ENCODE measurements around the gene MST1. TPM values are rescaled to one million over a fixed set of nuclear protein-coding genes. Genes with fewer than 3 reads are reported as not detected.

MST1 gene
- polyA plus RNA-seq, 4 donors: 115 to 197 (median 150) TPM

- DNase-seq (ENCODE audit: low read depth in 4 of 4, low spot score in 3 of 4): no peak
Observed at GRCh38 chr3:49681543-49681942, 7.7 kb downstream of the MST1 start.

GRCh38 chr3:49681232-49681522 lies 8.1 kb downstream of the MST1 start:
- DNase-seq (ENCODE audit: low read depth in 4 of 4, low spot score in 3 of 4): no peak

GRCh38 chr3:49680493-49681231 lies 8.6 kb downstream of the MST1 start:
- DNase-seq (ENCODE audit: low read depth in 4 of 4, low spot score in 3 of 4): no peak

GRCh38 chr3:49675912-49676311 lies 13.4 kb downstream of the MST1 start:
- DNase-seq (ENCODE audit: low read depth in 4 of 4, low spot score in 3 of 4): no peak

- DNase-seq (ENCODE audit: low read depth in 4 of 4, low spot score in 3 of 4): no peak
Observed at GRCh38 chr3:49674497-49674983, 14.7 kb downstream of the MST1 start.

DNA sequence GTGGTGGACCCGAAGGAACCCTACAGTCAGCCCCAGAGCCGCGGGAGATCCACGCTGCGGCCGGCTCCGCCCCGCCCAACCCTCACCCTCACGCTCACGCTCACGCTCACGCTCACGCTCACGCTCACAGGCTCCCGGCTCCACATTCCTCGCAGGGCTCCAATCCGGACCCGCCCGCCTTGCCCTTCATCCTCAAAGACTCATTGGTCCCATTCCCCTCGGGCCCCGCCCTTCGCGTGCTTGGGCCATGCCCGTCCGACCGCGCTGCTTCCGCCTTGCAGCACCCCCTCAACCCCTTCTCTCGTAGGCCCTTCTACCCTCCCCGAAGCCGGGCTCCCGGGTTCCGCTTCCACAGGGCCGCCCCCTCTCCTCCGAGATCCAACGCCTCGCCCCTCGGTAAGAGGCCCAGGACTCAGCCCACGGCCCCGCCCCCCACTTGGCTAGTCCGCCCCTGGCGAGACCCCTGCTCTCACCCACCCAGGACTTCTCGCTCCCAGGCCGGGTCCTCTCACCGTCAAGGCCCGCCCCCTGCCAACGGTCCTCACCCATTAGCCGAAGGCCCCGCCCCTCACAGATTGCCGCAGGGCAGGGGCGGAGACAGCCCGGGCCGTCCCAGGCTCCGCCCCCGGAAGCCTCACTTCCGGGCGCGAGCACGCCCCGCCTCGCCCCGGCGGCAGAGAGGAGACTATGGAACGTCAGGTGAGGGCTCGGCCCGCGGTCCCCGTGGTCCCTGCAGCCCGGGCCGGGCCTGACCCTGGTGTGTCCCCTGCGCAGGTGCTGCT lies 15.4 kb downstream of the MST1 start, which contains the start of gene APEH:
TSS of gene APEH (plus strand) at position 637 of the 782 bp plus-strand sequence. CDS start at position 688, 51 bp downstream.
- DNase-seq (ENCODE audit: low read depth in 4 of 4, low spot score in 3 of 4): peak; percentile 88 to 92 (median 90)

DNA sequence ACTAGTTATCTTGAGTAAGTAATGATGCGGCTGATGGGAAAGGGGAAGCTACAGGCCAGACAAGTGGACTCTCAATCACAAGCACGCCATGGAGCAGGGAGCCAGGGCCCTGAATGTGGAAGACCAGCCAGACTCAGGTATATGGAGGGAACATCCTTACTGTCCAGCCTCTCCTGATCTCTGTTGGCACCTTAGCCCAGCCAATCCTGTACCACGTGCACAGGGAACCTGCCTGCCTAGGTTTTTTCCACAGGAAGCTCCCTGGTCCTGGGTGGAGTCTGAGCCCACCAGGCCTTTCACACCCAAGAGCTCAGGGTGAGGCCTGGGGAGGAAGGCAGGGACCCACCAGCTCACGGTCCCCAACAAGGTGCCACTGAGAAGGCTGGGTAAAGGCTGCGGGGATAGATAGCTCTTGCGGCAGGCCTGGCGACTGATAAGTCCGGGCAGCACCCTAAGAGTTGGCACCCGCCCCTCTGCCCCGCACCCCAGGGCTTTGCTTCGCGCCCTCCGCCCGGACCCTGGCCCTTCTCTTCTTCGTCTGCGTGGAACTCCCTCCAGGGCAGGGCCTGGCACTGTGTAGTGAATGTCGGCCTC lies 16.1 kb downstream of the MST1 start:
- no peak for DNase-seq (ENCODE audit: low read depth in 4 of 4, low spot score in 3 of 4)

DNA sequence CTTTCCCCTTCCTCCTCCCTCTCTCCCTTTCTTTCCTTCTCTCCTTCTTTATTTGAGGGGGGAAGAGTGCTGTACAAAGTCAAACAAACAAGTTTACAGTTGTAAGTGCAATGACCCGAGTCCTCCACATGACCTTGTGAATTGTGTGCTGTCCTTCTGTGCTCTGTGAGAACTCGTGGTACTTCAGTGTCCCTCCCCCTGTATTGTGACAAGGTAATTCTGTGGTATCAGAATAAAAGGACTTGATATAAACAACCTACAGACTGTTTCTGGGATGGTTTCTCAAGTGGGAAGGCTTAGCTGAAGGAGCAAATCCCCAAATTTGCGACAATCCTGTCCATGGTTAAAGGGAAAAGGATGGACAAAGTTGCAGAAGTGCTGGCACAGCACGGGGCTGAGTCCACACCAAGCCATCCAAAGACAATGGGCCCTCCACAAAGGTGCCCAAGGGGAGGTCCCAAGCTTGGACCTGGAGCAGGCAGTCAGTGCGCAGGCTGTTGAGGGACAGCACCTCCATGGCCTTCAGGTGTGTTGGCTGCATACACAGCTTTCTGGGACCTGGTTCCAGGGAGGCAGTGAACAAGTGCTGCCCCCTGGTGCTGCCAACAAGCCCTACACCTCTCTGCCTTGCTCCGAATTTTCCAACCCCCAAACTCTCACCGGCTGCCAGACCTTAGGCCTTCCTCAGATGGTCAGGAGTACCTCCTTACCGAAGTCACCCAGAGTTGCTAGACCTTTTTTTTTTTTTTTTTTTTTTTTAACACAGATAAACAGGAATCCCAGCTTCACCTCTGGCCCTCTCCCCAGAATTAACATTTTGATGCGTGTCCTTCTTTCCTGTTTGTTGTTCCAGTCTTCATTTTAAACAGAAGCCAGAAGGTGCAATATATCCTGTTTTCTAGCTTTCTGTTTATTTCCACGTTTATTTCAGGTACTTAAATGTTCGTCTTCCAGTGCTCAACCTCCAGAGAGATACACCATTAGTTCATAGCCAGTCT lies 17.7 kb downstream of the MST1 start:
- DNase-seq (ENCODE audit: low read depth in 4 of 4, low spot score in 3 of 4): peak in 1 of 4 donors; percentile 70

DNA sequence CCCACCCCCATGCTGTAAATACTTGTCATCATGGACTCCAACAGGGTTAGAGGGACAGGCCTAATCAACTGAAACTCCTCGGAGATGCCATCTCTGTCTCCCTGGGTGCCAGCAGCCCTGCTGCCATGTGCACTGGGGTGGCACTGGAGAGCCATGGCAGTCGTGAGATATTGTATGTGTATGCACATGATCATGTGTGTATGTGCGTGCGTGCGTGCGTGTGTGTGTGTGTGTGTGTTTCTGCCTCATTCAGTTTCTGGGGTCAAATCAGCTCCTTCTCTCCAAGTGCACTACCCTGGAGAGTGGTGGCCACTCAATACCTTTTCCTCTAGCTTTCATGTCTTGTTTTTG lies 18.4 kb downstream of the MST1 start:
- DNase-seq (ENCODE audit: low read depth in 4 of 4, low spot score in 3 of 4): no peak

DNA sequence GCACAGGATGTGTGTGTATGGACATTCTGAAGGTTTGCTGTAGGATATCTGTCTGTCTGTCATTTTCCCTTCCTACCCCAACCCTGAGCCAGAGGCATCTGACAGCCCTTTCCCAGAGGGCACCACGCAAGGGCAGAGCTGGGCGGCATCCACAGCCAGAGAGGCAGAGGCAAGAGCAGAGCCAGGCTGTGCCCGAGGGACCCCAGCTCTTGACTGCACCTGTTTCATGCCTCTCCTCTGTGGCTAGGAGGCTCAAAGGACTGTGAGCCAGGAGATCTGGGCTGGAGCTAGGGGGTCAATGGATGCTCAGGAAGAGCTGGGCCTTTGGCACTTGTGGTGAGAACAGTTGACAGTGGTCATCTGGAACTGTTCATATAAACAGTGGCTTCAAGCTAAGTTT lies 19.9 kb downstream of the MST1 start:
- DNase-seq (ENCODE audit: low read depth in 4 of 4, low spot score in 3 of 4): no peak

- DNase-seq (ENCODE audit: low read depth in 4 of 4, low spot score in 3 of 4): no peak
Observed at GRCh38 chr3:49668861-49669260, 20.4 kb downstream of the MST1 start.

DNA sequence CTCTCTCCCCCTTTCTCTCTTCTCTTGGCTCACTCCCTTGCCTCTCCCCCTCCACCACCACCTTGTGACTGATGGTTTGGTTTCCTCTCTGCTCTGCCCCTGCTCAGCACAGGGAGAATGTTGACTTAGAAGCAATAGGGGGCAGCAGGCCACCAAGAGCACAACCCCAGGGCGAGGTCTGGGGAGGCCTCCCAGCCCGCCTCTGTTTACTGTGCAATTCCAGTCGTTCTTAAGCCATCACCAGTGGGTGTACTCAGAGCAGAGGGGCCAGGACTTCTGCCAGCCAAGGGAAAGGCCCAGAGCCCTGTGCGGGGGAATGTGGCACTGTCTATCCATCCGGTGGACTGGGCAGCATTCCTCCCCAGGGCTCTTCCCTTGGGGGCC lies 20.9 kb downstream of the MST1 start:
- DNase-seq (ENCODE audit: low read depth in 4 of 4, low spot score in 3 of 4): no peak

GRCh38 chr3:49667701-49668413 lies 21.4 kb downstream of the MST1 start:
- no peak for DNase-seq (ENCODE audit: low read depth in 4 of 4, low spot score in 3 of 4)

DNA sequence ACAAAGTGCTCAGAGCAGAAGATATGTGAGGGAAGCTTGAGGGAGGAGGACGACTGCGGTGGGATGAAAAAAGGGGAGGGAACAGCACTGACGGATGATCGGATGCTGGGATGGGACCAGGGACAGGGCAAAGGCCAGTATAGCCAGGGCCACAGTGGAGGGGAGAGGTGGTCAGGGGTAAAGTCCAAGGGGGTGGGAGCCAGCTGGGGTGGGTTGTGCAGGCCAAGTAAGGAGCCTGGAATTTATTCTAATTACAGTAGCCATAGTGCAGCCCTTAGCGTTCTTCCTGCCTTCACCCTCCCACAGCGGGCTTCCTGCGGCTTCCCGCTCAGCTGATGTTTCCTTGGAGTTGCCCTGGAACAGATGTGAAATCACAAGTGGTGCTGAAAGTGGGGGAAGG lies 22.7 kb downstream of the MST1 start:
- DNase-seq (ENCODE audit: low read depth in 4 of 4, low spot score in 3 of 4): no peak

DNA sequence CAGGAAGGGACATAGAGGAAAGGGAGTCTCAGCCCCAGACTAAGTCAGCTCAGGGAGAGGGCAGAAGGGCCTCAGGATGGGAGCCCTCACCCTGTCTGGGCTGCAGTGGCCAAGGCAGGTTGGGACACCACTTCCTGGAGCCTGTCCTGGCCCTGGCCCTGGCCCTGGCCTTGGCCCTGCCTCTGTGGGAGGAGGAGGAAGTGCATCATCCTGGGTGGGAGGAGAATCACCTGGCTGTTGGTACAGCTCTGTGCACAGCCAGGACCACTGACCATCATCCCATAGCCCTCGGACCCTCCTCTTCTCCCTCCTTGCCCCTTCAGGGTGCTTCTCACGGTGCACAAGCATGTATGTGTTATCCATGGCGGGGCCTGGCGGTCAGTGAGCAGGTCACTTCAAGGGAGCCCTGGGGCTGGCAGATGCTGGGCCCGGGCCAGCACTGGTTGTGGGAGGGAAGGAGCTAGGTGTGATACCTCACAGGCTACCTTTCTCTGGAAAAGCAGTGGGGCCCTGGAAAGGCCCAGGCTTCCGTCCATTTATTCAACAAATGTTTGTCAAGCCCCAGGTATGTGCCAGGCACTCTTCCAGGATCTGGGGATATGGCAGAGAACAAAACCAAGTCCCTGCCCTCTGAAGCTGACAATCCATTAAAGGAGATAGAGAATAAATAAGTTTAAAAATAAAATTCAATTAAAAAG lies 23.3 kb downstream of the MST1 start:
- no peak for DNase-seq (ENCODE audit: low read depth in 4 of 4, low spot score in 3 of 4)

DNA sequence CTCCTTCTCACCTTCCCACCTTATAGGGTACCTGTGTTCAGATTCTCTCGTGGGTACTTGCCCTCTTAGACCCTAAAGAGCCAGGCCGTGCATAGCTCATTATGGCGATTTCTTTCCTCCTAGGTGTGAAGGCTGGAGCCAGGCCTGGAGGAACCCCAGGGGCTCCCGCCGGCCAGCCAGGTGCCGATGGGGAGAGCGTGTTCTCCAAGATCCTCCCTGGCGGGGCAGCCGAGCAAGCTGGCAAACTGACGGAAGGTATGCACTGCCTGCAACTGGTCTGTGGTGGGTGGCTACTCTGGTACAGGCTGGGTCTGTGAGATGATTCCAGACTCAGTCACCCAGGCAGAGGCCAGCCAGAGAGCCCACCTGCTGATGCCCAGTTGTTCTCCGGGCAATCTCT lies 25.0 kb downstream of the MST1 start:
- DNase-seq (ENCODE audit: low read depth in 4 of 4, low spot score in 3 of 4): no peak

GRCh38 chr3:49663831-49664230 lies 25.4 kb downstream of the MST1 start:
- DNase-seq (ENCODE audit: low read depth in 4 of 4, low spot score in 3 of 4): no peak

DNA sequence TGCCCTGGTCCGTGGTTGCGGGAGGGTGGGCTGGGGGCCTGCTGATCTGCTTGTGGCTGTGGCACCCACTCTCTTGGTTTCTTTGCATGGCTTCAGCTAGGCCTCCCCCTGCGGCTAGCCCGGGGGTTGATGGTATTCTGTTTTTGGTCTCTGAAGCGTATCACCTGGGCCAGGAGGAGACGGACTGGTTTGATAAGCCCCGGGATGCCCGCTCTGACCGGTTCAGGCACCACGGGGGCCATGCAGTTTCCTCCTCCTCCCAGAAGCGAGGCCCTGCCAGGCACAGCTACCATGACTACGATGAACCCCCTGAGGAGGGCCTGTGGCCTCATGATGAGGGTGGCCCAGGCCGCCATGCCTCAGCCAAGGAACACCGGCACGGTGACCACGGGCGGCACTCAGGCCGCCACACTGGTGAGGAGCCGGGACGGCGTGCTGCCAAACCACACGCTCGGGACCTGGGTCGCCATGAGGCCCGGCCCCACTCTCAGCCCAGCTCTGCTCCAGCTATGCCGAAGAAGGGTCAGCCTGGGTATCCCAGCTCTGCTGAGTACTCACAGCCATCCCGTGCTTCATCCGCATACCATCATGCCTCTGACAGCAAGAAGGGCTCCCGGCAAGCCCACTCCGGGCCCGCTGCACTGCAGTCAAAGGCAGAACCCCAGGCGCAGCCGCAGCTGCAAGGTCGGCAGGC lies 26.4 kb downstream of the MST1 start:
- no peak for DNase-seq (ENCODE audit: low read depth in 4 of 4, low spot score in 3 of 4)

- DNase-seq (ENCODE audit: low read depth in 4 of 4, low spot score in 3 of 4): no peak
Observed at GRCh38 chr3:49662021-49662420, 27.3 kb downstream of the MST1 start.

All from right renal pelvis (tissue), 4 donors.